Parathyroid adenoma (tissue), 2 donors: Measurements from ENCODE around the gene SPTBN1.
A peak's percentile ranks its signal among the peaks of the same experiment; 100 is the strongest.

ENCODE experiments used
- H2AFZ ChIP-seq: fragments of 300-600 bp; sonication (generic); one replicate; pipeline ENCODE4 v1.7.0; 2017; ENCODE audit warnings: antibody characterized with exemption, mild to moderate bottlenecking
- H3K27ac ChIP-seq: fragments of 300-600 bp; sonication (generic); one replicate; pipeline ENCODE4 v1.7.0; 2017
- H3K27me3 ChIP-seq: fragments of 300-600 bp; sonication (generic); one replicate; pipeline ENCODE4 v1.7.0; 2017; ENCODE audit warnings: low read length; ENCODE audit not compliant: control insufficient read depth, insufficient read depth
- H3K36me3 ChIP-seq: fragments of 300-600 bp; sonication (generic); one replicate; pipeline ENCODE4 v1.7.0; 2017; ENCODE audit warnings: low read length; ENCODE audit not compliant: control insufficient read depth, insufficient read depth
- H3K4me1 ChIP-seq: fragments of 300-600 bp; sonication (generic); one replicate; pipeline ENCODE4 v1.7.0; 2017; ENCODE audit warnings: control low read depth
- H3K4me2 ChIP-seq: fragments of 300-600 bp; sonication (generic); one replicate; pipeline ENCODE4 v1.7.0; 2017; ENCODE audit warnings: low read length
- H3K4me3 ChIP-seq: fragments of 300-600 bp; sonication (generic); one replicate; pipeline ENCODE4 v1.7.0; 2017; ENCODE audit warnings: low read depth, low read length
- H3K79me2 ChIP-seq: fragments of 300-600 bp; sonication (generic); one replicate; pipeline ENCODE4 v1.7.0; 2017; ENCODE audit warnings: control low read depth
- H3K9ac ChIP-seq: fragments of 300-600 bp; sonication (generic); one replicate; pipeline ENCODE4 v1.7.0; 2017; ENCODE audit warnings: mild to moderate bottlenecking
- H3K9me3 ChIP-seq: fragments of 300-600 bp; sonication (generic); one replicate; pipeline ENCODE4 v1.7.0; 2017; ENCODE audit warnings: low read length; ENCODE audit not compliant: control insufficient read depth
- CTCF ChIP-seq: fragments of 300-600 bp; sonication (generic); IDR thresholded peaks from one replicate; pipeline ENCODE4 v1.7.0; 2017; ENCODE audit warnings: antibody characterized with exemption, mild to moderate bottlenecking
- donor health status: primary hyperparathyroidism.

Gene SPTBN1

DNA sequence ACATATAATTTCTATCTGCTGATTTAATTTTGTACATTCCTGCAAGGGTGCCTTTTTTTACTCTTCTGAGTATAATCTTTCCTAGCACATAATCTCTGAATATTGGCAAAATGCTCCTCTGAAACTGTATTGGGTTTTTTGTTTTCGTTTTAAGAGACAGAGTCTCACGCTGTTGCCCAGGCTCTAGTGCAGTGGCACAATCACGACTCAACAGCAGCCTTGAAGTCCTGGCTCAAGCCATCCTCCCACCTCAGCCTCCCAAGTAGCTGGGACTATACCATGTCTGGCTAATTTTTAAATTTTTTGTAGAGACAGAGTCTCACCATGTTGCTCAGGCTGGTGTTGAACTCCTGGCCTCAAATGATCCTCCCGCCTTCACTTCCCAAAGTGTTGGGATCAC lies 104.9 kb downstream of the SPTBN1 start:
- TF ChIP-seq CTCF: no peak
- H3K4me2 ChIP-seq: peak overlapping the region; percentile 83
- no peak overlapping the region for H2AFZ ChIP-seq
- H3K4me1 ChIP-seq: peaks cover 25% of the 10 kb centered on the region
- H3K36me3 ChIP-seq: no peaks in the 10 kb centered on the region
- H3K9ac ChIP-seq: no peak overlapping the region
- peaks cover 26% of the 10 kb centered on the region for H3K79me2 ChIP-seq
- no peaks in the 10 kb centered on the region for H3K27me3 ChIP-seq
- H3K27ac ChIP-seq: peak overlapping the region; percentile 87
- peak overlapping the region; percentile 96 for H3K4me3 ChIP-seq
- no peaks in the 10 kb centered on the region for H3K9me3 ChIP-seq

DNA sequence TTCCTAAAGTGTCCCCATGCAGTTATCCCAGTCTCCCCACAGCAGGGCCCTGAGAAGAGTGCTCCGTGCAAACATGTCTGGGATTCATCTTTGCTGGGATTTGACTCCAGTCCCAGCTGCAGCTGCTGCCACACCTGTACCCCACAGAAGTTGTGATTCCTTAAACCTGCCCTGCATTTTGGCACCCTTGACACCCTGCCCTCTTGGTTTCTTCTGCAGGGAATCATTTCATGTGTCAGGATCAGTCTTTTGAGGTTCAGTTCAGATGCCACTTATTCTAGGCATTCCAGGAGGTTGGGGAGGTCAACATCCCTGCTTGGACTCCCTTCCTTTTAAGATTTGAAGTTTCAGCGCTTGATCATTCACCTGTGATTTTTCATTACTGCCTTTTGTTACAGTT lies 108.3 kb downstream of the SPTBN1 start:
- no peak overlapping the region for H3K9ac ChIP-seq
- no peaks in the 10 kb centered on the region for H3K27me3 ChIP-seq
- no peak overlapping the region for H3K4me3 ChIP-seq
- no peak overlapping the region for H3K27ac ChIP-seq
- H3K79me2 ChIP-seq: peaks cover 42% of the 10 kb centered on the region
- H2AFZ ChIP-seq: no peak overlapping the region
- no peaks in the 10 kb centered on the region for H3K36me3 ChIP-seq
- no peak for TF ChIP-seq CTCF
- H3K4me1 ChIP-seq: peaks cover 18% of the 10 kb centered on the region
- no peak overlapping the region for H3K4me2 ChIP-seq
- no peaks in the 10 kb centered on the region for H3K9me3 ChIP-seq

GRCh38 chr2:54565551-54565950 lies 109.4 kb downstream of the SPTBN1 start:
- H3K36me3 ChIP-seq: no peaks in the 10 kb centered on the region
- no peak overlapping the region for H2AFZ ChIP-seq
- H3K4me2 ChIP-seq: peak overlapping the region; percentile 3
- H3K4me1 ChIP-seq: peaks cover 29% of the 10 kb centered on the region
- H3K9me3 ChIP-seq: no peaks in the 10 kb centered on the region
- TF ChIP-seq CTCF: no peak
- H3K4me3 ChIP-seq: no peak overlapping the region
- H3K27ac ChIP-seq: no peak overlapping the region
- H3K27me3 ChIP-seq: no peaks in the 10 kb centered on the region
- peaks cover 50% of the 10 kb centered on the region for H3K79me2 ChIP-seq
- no peak overlapping the region for H3K9ac ChIP-seq

- H3K36me3 ChIP-seq: no peaks in the 10 kb centered on the region
- peaks cover 47% of the 10 kb centered on the region for H3K79me2 ChIP-seq
- TF ChIP-seq CTCF: no peak
- H3K9ac ChIP-seq: no peak overlapping the region
- H3K27ac ChIP-seq: no peak overlapping the region
- peaks cover 30% of the 10 kb centered on the region for H3K4me1 ChIP-seq
- no peaks in the 10 kb centered on the region for H3K9me3 ChIP-seq
- no peak overlapping the region for H3K4me2 ChIP-seq
- H3K4me3 ChIP-seq: no peak overlapping the region
- no peak overlapping the region for H2AFZ ChIP-seq
- no peaks in the 10 kb centered on the region for H3K27me3 ChIP-seq
Measured at GRCh38 chr2:54566896-54567295, 110.8 kb downstream of the SPTBN1 start.

GRCh38 chr2:54568876-54569321 lies 112.8 kb downstream of the SPTBN1 start:
- Histone ChIP-seq H3K27me3 (no peaks in the 10 kb centered on the region), H3K4me1 (peaks cover 47% of the 10 kb centered on the region), H3K9me3 (no peaks in the 10 kb centered on the region), H3K4me3 (no peak overlapping the region), H3K9ac (no peak overlapping the region), H3K4me2 (peak overlapping the region; percentile 37), H3K79me2 (peaks cover 42% of the 10 kb centered on the region), H3K36me3 (no peaks in the 10 kb centered on the region), H3K27ac (no peak overlapping the region), H2AFZ (no peak overlapping the region)
- no peak for TF ChIP-seq CTCF
